Fibroblast of mammary gland (primary cell): ENCODE measurements around the gene BAK1.
A peak's percentile ranks its signal among the peaks of the same experiment; 100 is the strongest.
"Not testable (repeated sequence)": the region's sequence is repeated elsewhere in the genome, so short reads cannot be mapped to it uniquely, and the experiment has no call there.

Experiments
- DNase-seq: peaks from one replicate; pipeline ENCODE4 v3.0.0-alpha.2; 2010; ENCODE audit warnings: low read depth
- H3K4me3 ChIP-seq: 2 replicates; pipeline ENCODE4 v1.5.1; 2011; ENCODE audit warnings: low read depth, mild to moderate bottlenecking, low read length, moderate library complexity; ENCODE audit not compliant: control insufficient read depth
- CTCF ChIP-seq: conservative IDR thresholded peaks from 2 replicates; pipeline ENCODE4 v1.5.1; 2011; ENCODE audit warnings: low read depth, low read length, inconsistent platforms; ENCODE audit not compliant: control insufficient read depth, insufficient read depth

Gene BAK1

GRCh38 chr6:33599413-33599938, 19.4 kb upstream of the BAK1 start:
- no peak overlapping the region for H3K4me3 ChIP-seq
- TF ChIP-seq CTCF, result no peak
- DNase-seq, result no peak

- no peak for DNase-seq
- no peak for TF ChIP-seq CTCF
- no peak overlapping the region for H3K4me3 ChIP-seq
These were observed 17.7 kb upstream of the BAK1 start for GRCh38 chr6:33597551-33598322.

GRCh38 chr6:33596894-33597293, 16.8 kb upstream of the BAK1 start:
- DNase-seq, H3K4me3 ChIP-seq: not testable (repeated sequence)

GRCh38 chr6:33595001-33595846, 15.1 kb upstream of the BAK1 start:
- no peak for TF ChIP-seq CTCF
- DNase-seq, result peak; percentile 62
- no peak overlapping the region for H3K4me3 ChIP-seq

GRCh38 chr6:33593414-33593727, 13.3 kb upstream of the BAK1 start:
- no peak overlapping the region for H3K4me3 ChIP-seq
- TF ChIP-seq CTCF, result no peak
- DNase-seq, result no peak

GRCh38 chr6:33592595-33593413, 12.7 kb upstream of the BAK1 start:
- no peak for TF ChIP-seq CTCF
- no peak for DNase-seq
- H3K4me3 ChIP-seq, result no peak overlapping the region
